SIG-M5 (cell line): Measurements from ENCODE around the gene NECAB3.

Source experiments
- DNase-seq: peaks from one replicate; lab custom pipeline; 2025; lab: John Stamatoyannopoulos, UW

The NECAB3 gene

GRCh38 chr20:33609504-33609903 lies 64.7 kb downstream of the NECAB3 start:
- no peak for DNase-seq
